Measurements from ENCODE around the gene HOXD3. TPM values are rescaled to one million over a fixed set of nuclear protein-coding genes. Genes with fewer than 3 reads are reported as not detected.

Gene HOXD3
- total RNA-seq, 6 experiments from 2014 or later: 0.25 to 0.38 (median 0.25) TPM; not detected in 3

GRCh38 chr2:176138923-176139660 lies 18.0 kb upstream of the HOXD3 start:
- H3K36me3 Mint-ChIP-seq (ENCODE audit: low read depth): no peaks in the 10 kb centered on the region
- TF ChIP-seq, protein P1, sequence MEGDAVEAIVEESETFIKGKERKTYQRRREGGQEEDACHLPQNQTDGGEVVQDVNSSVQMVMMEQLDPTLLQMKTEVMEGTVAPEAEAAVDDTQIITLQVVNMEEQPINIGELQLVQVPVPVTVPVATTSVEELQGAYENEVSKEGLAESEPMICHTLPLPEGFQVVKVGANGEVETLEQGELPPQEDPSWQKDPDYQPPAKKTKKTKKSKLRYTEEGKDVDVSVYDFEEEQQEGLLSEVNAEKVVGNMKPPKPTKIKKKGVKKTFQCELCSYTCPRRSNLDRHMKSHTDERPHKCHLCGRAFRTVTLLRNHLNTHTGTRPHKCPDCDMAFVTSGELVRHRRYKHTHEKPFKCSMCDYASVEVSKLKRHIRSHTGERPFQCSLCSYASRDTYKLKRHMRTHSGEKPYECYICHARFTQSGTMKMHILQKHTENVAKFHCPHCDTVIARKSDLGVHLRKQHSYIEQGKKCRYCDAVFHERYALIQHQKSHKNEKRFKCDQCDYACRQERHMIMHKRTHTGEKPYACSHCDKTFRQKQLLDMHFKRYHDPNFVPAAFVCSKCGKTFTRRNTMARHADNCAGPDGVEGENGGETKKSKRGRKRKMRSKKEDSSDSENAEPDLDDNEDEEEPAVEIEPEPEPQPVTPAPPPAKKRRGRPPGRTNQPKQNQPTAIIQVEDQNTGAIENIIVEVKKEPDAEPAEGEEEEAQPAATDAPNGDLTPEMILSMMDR (IDR thresholded peaks at IDR 0.05): no peak
- DNase-seq: no peak
- peak overlapping the region; percentile 57 for H3K4me3 Mint-ChIP-seq
- H3K9me3 Mint-ChIP-seq: no peaks in the 10 kb centered on the region
- H3K27ac Mint-ChIP-seq: no peak overlapping the region
- H3K27me3 Mint-ChIP-seq (ENCODE audit: insufficient read depth): peaks cover 25% of the 10 kb centered on the region
- peaks cover 41% of the 10 kb centered on the region for H3K4me1 Mint-ChIP-seq (ENCODE audit: low read depth)

- Mint-ChIP-seq H3K9me3 (no peaks in the 10 kb centered on the region), H3K27ac (no peak overlapping the region), H3K36me3 (ENCODE audit: low read depth) (no peaks in the 10 kb centered on the region), H3K4me1 (ENCODE audit: low read depth) (peaks cover 40% of the 10 kb centered on the region), H3K27me3 (ENCODE audit: insufficient read depth) (peaks cover 25% of the 10 kb centered on the region), H3K4me3 (peak overlapping the region; percentile 65; the same call in 1 of the 2 replicates)
- DNase-seq: no peak
- TF ChIP-seq, protein P1 (IDR thresholded peaks at IDR 0.05): no peak
Observed at GRCh38 chr2:176139661-176140512, 17.2 kb upstream of the HOXD3 start.

DNA sequence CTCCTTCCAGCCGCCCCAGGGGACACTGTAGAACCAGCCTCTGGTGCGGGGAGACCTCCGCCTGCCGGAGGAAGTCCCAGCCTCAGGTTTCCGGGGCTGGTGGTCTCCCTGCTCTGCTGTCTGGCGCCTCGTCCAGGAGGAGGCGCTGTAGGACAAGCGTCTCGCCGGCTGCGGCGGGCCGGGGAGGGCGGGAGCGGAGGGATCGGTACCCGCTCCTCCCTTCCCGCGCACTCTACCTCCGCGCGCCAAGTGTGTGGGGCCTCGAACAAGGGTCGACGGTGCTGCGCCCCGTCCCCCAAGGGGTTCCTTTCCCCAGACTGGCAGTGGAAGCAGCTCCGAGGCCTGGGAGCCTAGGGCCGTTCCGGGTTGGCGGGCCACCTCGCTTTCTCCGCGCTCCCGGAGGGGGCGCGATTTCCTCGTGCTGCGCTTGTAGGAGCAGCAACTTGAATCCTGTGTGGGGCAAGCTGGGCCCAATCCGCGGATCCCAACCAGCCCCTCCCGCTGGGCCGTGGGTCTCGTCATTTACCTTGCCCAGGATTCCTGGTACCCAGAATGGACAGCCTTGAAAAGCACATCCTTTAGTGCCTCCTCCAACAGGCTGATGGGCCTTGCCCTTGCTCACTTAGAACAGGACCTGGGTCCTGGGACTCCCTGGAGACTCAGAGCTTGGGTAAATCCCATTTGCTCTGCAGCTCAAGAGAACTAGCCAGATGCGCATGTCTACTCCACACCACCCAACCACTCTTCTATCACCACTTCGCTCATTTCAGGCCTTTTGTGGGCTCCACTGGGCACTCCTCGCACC lies 16.4 kb upstream of the HOXD3 start:
- Mint-ChIP-seq H3K27me3 (ENCODE audit: insufficient read depth) (peaks cover 31% of the 10 kb centered on the region), H3K4me3 (peak overlapping the region; percentile 65), H3K27ac (no peak overlapping the region), H3K36me3 (ENCODE audit: low read depth) (no peaks in the 10 kb centered on the region), H3K4me1 (ENCODE audit: low read depth) (peaks cover 32% of the 10 kb centered on the region), H3K9me3 (no peaks in the 10 kb centered on the region)
- TF ChIP-seq, protein P1 (IDR thresholded peaks at IDR 0.05): peak; percentile 99
- DNase-seq: no peak

- TF ChIP-seq, protein P1 (IDR thresholded peaks at IDR 0.05): no peak
- no peaks in the 10 kb centered on the region for H3K36me3 Mint-ChIP-seq (ENCODE audit: low read depth)
- peaks cover 45% of the 10 kb centered on the region for H3K27me3 Mint-ChIP-seq (ENCODE audit: insufficient read depth)
- H3K4me3 Mint-ChIP-seq: no peak overlapping the region
- DNase-seq: no peak
- peaks cover 23% of the 10 kb centered on the region for H3K4me1 Mint-ChIP-seq (ENCODE audit: low read depth)
- no peak overlapping the region for H3K27ac Mint-ChIP-seq
- no peaks in the 10 kb centered on the region for H3K9me3 Mint-ChIP-seq
Observed at GRCh38 chr2:176142281-176142680, 14.8 kb upstream of the HOXD3 start.
